Lung (tissue), 12 donors: ENCODE results near the gene GPC5. TPM values are rescaled to one million over a fixed set of nuclear protein-coding genes. Genes with fewer than 3 reads are reported as not detected.

Experiments
- ATAC-seq: fragments of 200-7000 bp; cut with Tn5 transposase; one replicate; pipeline ENCODE4 v1.9.1; 2020; ENCODE audit warnings: moderate number of reproducible peaks; ENCODE audit not compliant: insufficient read depth, low FRiP score
- DNase-seq, 3 donors: peaks; one replicate each; pipeline ENCODE4 v3.0.0-alpha.2; 2013 to 2017
- H3K27ac ChIP-seq, 2 donors: one replicate each; pipeline ENCODE4 v1.5.1; 2013; ENCODE audit warnings: mild to moderate bottlenecking in 2 of 2, moderate library complexity in 2 of 2, control low read depth in 1 of 2, inconsistent platforms in 1 of 2, low read depth in 1 of 2, low read length in 1 of 2
- H3K27me3 ChIP-seq, 3 donors: one replicate each; pipeline ENCODE4 v1.5.1; 2013; ENCODE audit warnings: low read length in 2 of 3; ENCODE audit not compliant: control insufficient read depth in 3 of 3, insufficient read depth in 3 of 3
- H3K36me3 ChIP-seq, 4 donors: one replicate each; pipeline ENCODE4 v1.5.1; 2013; ENCODE audit warnings: low read length in 4 of 4, mild to moderate bottlenecking in 1 of 4, moderate library complexity in 1 of 4; ENCODE audit not compliant: control insufficient read depth in 4 of 4, insufficient read depth in 4 of 4
- H3K4me1 ChIP-seq, 5 donors: one replicate each; pipeline ENCODE4 v1.5.1; 2013; ENCODE audit warnings: low read length in 5 of 5, mild to moderate bottlenecking in 2 of 5, moderate library complexity in 1 of 5; ENCODE audit not compliant: control insufficient read depth in 5 of 5, insufficient read depth in 5 of 5
- H3K4me3 ChIP-seq: one replicate; pipeline ENCODE4 v1.5.1; 2013; ENCODE audit warnings: mild to moderate bottlenecking, control low read depth, moderate library complexity
- H3K9ac ChIP-seq, 2 donors: one replicate each; pipeline ENCODE4 v1.5.1; 2013; ENCODE audit warnings: low read length in 2 of 2, control low read depth in 1 of 2; ENCODE audit not compliant: insufficient read depth in 1 of 2
- H3K9me3 ChIP-seq, 4 donors: one replicate each; pipeline ENCODE4 v1.5.1; 2013; ENCODE audit warnings: low read length in 3 of 4, mild to moderate bottlenecking in 1 of 4, moderate library complexity in 1 of 4; ENCODE audit not compliant: control insufficient read depth in 4 of 4, insufficient read depth in 3 of 4
- CTCF ChIP-seq: IDR thresholded peaks from 2 replicates; pipeline ENCODE4 v1.5.1; 2012; ENCODE audit warnings: mild to moderate bottlenecking; ENCODE audit errors: control extremely low read depth, extremely low read depth
- WGBS, 2 donors: extraction: QIAGEN DNeasy Blood & Tissue Kit; methylation state at CpG; one replicate each; pipeline ENCODE4 v1.1.7; 2013; 5-methylcytosine and 5-hydroxymethylcytosine counted together
- polyA plus RNA-seq, 2 donors: library from polyadenylated mRNA; stranded (reverse); fragments of 200-250 nt; gene quantifications; one replicate each; pipeline ENCODE4 v1.2.1, GENCODE V29; 2013
- total RNA-seq, 2 donors: library from RNA; depleted of rRNA in 1 of 2; stranded (reverse); fragments of >200 nt in 1 of 2; gene quantifications; one replicate each; pipeline ENCODE4 v1.2.1, GENCODE V29; 2014 to 2021
- donor health status: control.
- donor health status: control.
- donor health status: Bipolar disorder and iron deficiency.
- donor health status: healthy.
- donor health status: DM: yes; HTN: yes; CAD: no.

GPC5 gene
- total and polyA plus RNA-seq, 4 donors, result 0.55 to 37.3 (median 4.4) TPM

GRCh38 chr13:91767651-91768050, 369.2 kb downstream of the GPC5 start:
- Histone ChIP-seq H3K4me3 (no peak overlapping the region), H3K9ac (no peak overlapping the region), H3K9me3 (peaks cover 0 to 3% (median 0%) of the 10 kb centered on the region in 4 donors), H3K27me3 (no peaks in the 10 kb centered on the region), H3K36me3 (no peaks in the 10 kb centered on the region), H3K27ac (no peak overlapping the region), H3K4me1 (no peaks in the 10 kb centered on the region)
- ATAC-seq, result no peak
- WGBS, 2 donors, result 35 to 41% methylated on average over 4 of the region's 4 CpGs
- peak in 2 of 3 donors; percentile 1 to 19 for DNase-seq
- no peak for TF ChIP-seq CTCF

GRCh38 chr13:91768746-91769145, 370.3 kb downstream of the GPC5 start:
- Histone ChIP-seq H3K27me3 (no peaks in the 10 kb centered on the region), H3K4me1 (no peaks in the 10 kb centered on the region), H3K9me3 (peaks cover 0 to 3% (median 0%) of the 10 kb centered on the region in 4 donors), H3K36me3 (no peaks in the 10 kb centered on the region), H3K4me3 (no peak overlapping the region), H3K9ac (no peak overlapping the region), H3K27ac (no peak overlapping the region)
- ATAC-seq (no peak), DNase-seq (no peak)
- no peak for TF ChIP-seq CTCF
- 91 to 92% methylated on average over 2 of the region's 2 CpGs for WGBS, 2 donors

- no peak for DNase-seq
- TF ChIP-seq CTCF, result no peak
- H3K27me3 ChIP-seq, result no peaks in the 10 kb centered on the region
- no peak overlapping the region for H3K9ac ChIP-seq
- H3K9me3 ChIP-seq, result peaks cover 0 to 3% (median 0%) of the 10 kb centered on the region in 4 donors
- no peak overlapping the region for H3K4me3 ChIP-seq
- H3K27ac ChIP-seq, result no peak overlapping the region
- H3K4me1 ChIP-seq, result no peaks in the 10 kb centered on the region
- 0 to 50% methylated on average over 1 of the region's 1 CpG for WGBS, 2 donors
- H3K36me3 ChIP-seq, result no peaks in the 10 kb centered on the region
- no peak for ATAC-seq
Observed at GRCh38 chr13:91771229-91771628, 372.8 kb downstream of the GPC5 start.

GRCh38 chr13:91773591-91774227, 375.3 kb downstream of the GPC5 start:
- Histone ChIP-seq H3K4me1 (no peaks in the 10 kb centered on the region), H3K9me3 (peaks cover 0 to 3% (median 0%) of the 10 kb centered on the region in 4 donors), H3K9ac (no peak overlapping the region), H3K27me3 (no peaks in the 10 kb centered on the region), H3K36me3 (no peaks in the 10 kb centered on the region), H3K4me3 (no peak overlapping the region), H3K27ac (no peak overlapping the region)
- WGBS, 2 donors, result 33 to 64% methylated on average over 3 of the region's 3 CpGs
- no peak for TF ChIP-seq CTCF
- no peak for ATAC-seq
- DNase-seq, result no peak
